ENCODE measurements around the gene PTPRD. TPM values are rescaled to one million over a fixed set of nuclear protein-coding genes. Genes with fewer than 3 reads are reported as not detected.

Gene PTPRD
- total RNA-seq, 1 experiment from 2014 or later: 32.5 TPM

GRCh38 chr9:8391132-8391531 is 2221.7 kb downstream of the PTPRD start:
- no peak overlapping the region for H2BK15ac ChIP-seq (ENCODE audit: low read depth, low read length)
- no peak overlapping the region for H3K14ac ChIP-seq (ENCODE audit: insufficient read depth, low read length)
- H3T11ph ChIP-seq (ENCODE audit: low read length): no peak overlapping the region
- no peaks in the 10 kb centered on the region for H3K9me3 ChIP-seq (ENCODE audit: control insufficient read depth, low read depth, low read length)
- no peak overlapping the region for H3K9ac ChIP-seq (ENCODE audit: extremely low read depth, insufficient read length, low read length)
- no peak overlapping the region for H2AFZ ChIP-seq (ENCODE audit: low read length)
- H3K79me2 ChIP-seq (ENCODE audit: insufficient read depth, low read length): no peaks in the 10 kb centered on the region
- H3K79me1 ChIP-seq (ENCODE audit: insufficient read depth, low read depth, low read length, poor library complexity, severe bottlenecking): no peaks in the 10 kb centered on the region
- WGBS (ENCODE audit: extremely low coverage, insufficient read length, low lambda C conversion rate): no CpG with 5 or more reads among the region's 4 CpGs
- H2AK5ac ChIP-seq (ENCODE audit: insufficient read length, low read length): no peak overlapping the region
- no peak overlapping the region for H4K5ac ChIP-seq (ENCODE audit: insufficient read length, low read depth, low read length)
- H2BK20ac ChIP-seq (ENCODE audit: low read depth, low read length, poor library complexity, severe bottlenecking): no peak overlapping the region
- Mint-ChIP-seq H3K4me3 (no peak overlapping the region), H3K9me3 (no peaks in the 10 kb centered on the region), H3K27me3 (ENCODE audit: low read depth) (no peaks in the 10 kb centered on the region), H3K36me3 (ENCODE audit: insufficient read depth in 1 of 3, low read depth in 3 of 3) (no peaks in the 10 kb centered on the region; a peak in 1 of 7 replicates), H3K27ac (no peak overlapping the region), H3K4me1 (peaks cover 19 to 20% of the 10 kb centered on the region in 2 experiments)
- no peaks in the 10 kb centered on the region for H3K23me2 ChIP-seq (ENCODE audit: insufficient read length, low read depth, low read length, poor library complexity, severe bottlenecking)
- H4K8ac ChIP-seq (replicated peaks; ENCODE audit: insufficient read length, low read depth, low read length): no peak overlapping the region
- no peaks in the 10 kb centered on the region for H4K20me1 ChIP-seq (ENCODE audit: control insufficient read depth, insufficient read depth, insufficient read length)
- no peak overlapping the region for H2BK12ac ChIP-seq (ENCODE audit: insufficient read length, low read depth, low read length)
- H4K91ac ChIP-seq (ENCODE audit: insufficient read length, low read depth, low read length): no peak overlapping the region
- H3K18ac ChIP-seq (ENCODE audit: insufficient read length, low read depth, low read length): no peak overlapping the region
- H3K27ac ChIP-seq (ENCODE audit: insufficient read length, low read depth, low read length): no peak overlapping the region
- no peak overlapping the region for H3K23ac ChIP-seq (ENCODE audit: insufficient read length, low read depth, low read length)
- no peak for TF ChIP-seq CTCF (conservative IDR thresholded peaks at IDR 0.05)
- H3K27me3 ChIP-seq (ENCODE audit: insufficient read depth, low read length): no peaks in the 10 kb centered on the region
- no peak overlapping the region for H2BK120ac ChIP-seq (ENCODE audit: low read depth, low read length, poor library complexity, severe bottlenecking)
- no peak overlapping the region for H3K4me2 ChIP-seq (ENCODE audit: insufficient read depth, insufficient read length, low read length)
- DNase-seq: no peak
- H2BK5ac ChIP-seq (ENCODE audit: insufficient read length, low read length): no peak overlapping the region
- H3K4ac ChIP-seq (ENCODE audit: low read depth, low read length): no peak overlapping the region
- H3K56ac ChIP-seq (ENCODE audit: insufficient read length, low read depth, low read length): no peak overlapping the region
- no peaks in the 10 kb centered on the region; the same call in 1 of the 2 replicates for H3K4me1 ChIP-seq (ENCODE audit: insufficient read depth, low read length)

Data from H9 (cell line).